B cell (primary cell): ENCODE results near the gene P4HA2.

Experiments
- CTCF ChIP-seq: fragments of 200-600 bp; IDR thresholded peaks from one replicate; pipeline ENCODE4 v1.8.0; 2022; ENCODE audit warnings: antibody characterized with exemption, mild to moderate bottlenecking
- EZH2 ChIP-seq: IDR thresholded peaks from 2 replicates; pipeline ENCODE4 v1.6.1; 2012; ENCODE audit warnings: borderline replicate concordance, low read depth, mild to moderate bottlenecking, moderate library complexity, low read length; ENCODE audit not compliant: insufficient read depth, poor library complexity, severe bottlenecking

- no peak for TF ChIP-seq CTCF
- no peak for TF ChIP-seq EZH2
Measured at GRCh38 chr5:132260714-132261551, 33.3 kb upstream of the P4HA2 start.
